PC-3 (cell line): Measurements from ENCODE around the gene AMZ1.

Experiments
- CTCF ChIP-seq: fragments of 300-600 bp; sonication (generic); conservative IDR thresholded peaks from 2 replicates; pipeline ENCODE4 v1.5.1; 2017; ENCODE audit warnings: antibody characterized with exemption, low read depth, mild to moderate bottlenecking, low read length
- EZH2phosphoT487 ChIP-seq: fragments of 300-600 bp; sonication (generic); IDR thresholded peaks from 2 replicates; pipeline ENCODE4 v1.6.1; 2018; ENCODE audit warnings: mild to moderate bottlenecking, antibody characterized with exemption, low read length, borderline replicate concordance

DNA sequence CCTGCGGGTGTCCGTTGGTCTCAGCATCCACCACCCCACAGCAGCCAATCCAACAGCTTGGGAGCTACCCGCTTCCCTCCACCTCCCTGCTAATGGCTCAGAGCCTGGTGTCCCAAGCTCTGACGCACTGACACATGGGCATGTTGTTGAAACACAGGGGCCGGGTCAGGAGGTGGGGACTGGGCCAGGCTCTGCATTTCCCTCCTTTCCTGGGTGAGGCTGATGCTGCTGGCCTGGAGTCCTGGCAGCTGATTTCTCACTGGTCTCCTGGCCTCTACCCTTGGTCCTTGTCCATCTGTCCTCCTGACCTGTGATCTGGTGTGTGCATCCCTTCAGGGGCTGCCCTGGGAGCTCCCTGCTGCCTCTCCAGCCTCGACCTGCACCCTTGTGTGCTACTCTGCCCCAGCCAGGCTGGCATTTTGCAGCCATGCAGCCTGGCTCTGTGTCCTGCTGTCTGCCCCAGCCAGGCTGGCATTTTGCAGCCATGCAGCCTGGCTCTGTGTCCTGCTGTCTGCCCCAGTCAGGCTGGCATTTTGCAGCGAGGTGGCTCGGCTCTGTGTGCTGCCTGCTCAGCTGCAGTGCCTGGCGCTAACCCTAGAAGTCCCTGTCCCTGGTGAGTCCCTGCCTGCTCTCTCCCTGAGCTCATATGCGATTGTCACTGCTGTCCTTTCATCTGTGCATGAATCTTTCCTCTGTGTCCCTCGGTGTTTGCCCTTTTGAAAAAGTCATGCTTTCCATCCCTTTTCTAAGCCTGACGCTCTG lies 14.0 kb downstream of the AMZ1 start:
- TF ChIP-seq CTCF = no peak
- no peak for TF ChIP-seq EZH2phosphoT487
